PC-3 (cell line): ENCODE results near the gene GPRC5B.

Experiments used
- EZH2 ChIP-seq: fragments of 300-600 bp; sonication (generic); IDR thresholded peaks from one replicate; pipeline ENCODE4 v1.6.1; 2017; ENCODE audit warnings: antibody characterized with exemption, mild to moderate bottlenecking, low read length; ENCODE audit not compliant: unreplicated experiment
- TF ChIP-seq, protein P1 (sequence below): fragments of 300-600 bp; sonication (generic); conservative IDR thresholded peaks from 2 replicates; pipeline ENCODE4 v1.5.1; 2017; ENCODE audit warnings: antibody characterized with exemption, low read depth, mild to moderate bottlenecking, low read length

GRCh38 chr16:19830902-19831560 lies 53.6 kb downstream of the GPRC5B start:
- TF ChIP-seq, protein P1, sequence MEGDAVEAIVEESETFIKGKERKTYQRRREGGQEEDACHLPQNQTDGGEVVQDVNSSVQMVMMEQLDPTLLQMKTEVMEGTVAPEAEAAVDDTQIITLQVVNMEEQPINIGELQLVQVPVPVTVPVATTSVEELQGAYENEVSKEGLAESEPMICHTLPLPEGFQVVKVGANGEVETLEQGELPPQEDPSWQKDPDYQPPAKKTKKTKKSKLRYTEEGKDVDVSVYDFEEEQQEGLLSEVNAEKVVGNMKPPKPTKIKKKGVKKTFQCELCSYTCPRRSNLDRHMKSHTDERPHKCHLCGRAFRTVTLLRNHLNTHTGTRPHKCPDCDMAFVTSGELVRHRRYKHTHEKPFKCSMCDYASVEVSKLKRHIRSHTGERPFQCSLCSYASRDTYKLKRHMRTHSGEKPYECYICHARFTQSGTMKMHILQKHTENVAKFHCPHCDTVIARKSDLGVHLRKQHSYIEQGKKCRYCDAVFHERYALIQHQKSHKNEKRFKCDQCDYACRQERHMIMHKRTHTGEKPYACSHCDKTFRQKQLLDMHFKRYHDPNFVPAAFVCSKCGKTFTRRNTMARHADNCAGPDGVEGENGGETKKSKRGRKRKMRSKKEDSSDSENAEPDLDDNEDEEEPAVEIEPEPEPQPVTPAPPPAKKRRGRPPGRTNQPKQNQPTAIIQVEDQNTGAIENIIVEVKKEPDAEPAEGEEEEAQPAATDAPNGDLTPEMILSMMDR: no peak
- no peak for TF ChIP-seq EZH2
